Endodermal cell (in vitro differentiated cells): Measurements from ENCODE around the gene RABGAP1L. TPM values are rescaled to one million over a fixed set of nuclear protein-coding genes. Genes with fewer than 3 reads are reported as not detected.

Experiments
- DNase-seq: peaks from one replicate; pipeline ENCODE4 v3.0.0-alpha.2; 2017
- H3K27ac ChIP-seq: 2 replicates; pipeline ENCODE4 v1.5.1; 2013; ENCODE audit warnings: mild to moderate bottlenecking, low read depth, low read length, moderate library complexity
- H3K27me3 ChIP-seq: 2 replicates; pipeline ENCODE4 v1.6.1; 2013; ENCODE audit warnings: mild to moderate bottlenecking, low read length, moderate library complexity; ENCODE audit not compliant: insufficient read depth, control insufficient read depth, poor library complexity, severe bottlenecking
- H3K36me3 ChIP-seq: 2 replicates; pipeline ENCODE4 v1.7.0; 2013; ENCODE audit warnings: mild to moderate bottlenecking, low read length, moderate library complexity; ENCODE audit not compliant: control insufficient read depth, insufficient read depth
- H3K4me1 ChIP-seq: one replicate; pipeline ENCODE4 v1.7.0; 2013; ENCODE audit warnings: low read length; ENCODE audit not compliant: control insufficient read depth, insufficient read depth
- H3K4me3 ChIP-seq: 2 replicates; pipeline ENCODE4 v1.5.1; 2013; ENCODE audit warnings: mild to moderate bottlenecking, low read length, moderate library complexity
- H3K9ac ChIP-seq: 2 replicates; pipeline ENCODE4 v1.6.1; 2013; ENCODE audit warnings: mild to moderate bottlenecking, low read length, moderate library complexity; ENCODE audit not compliant: poor library complexity, severe bottlenecking; ENCODE audit errors: extremely low read depth
- H3K9me3 ChIP-seq: 2 replicates; pipeline ENCODE4 v1.6.1; 2013; ENCODE audit warnings: mild to moderate bottlenecking, low read length, moderate library complexity; ENCODE audit not compliant: control insufficient read depth
- H3K27ac Mint-ChIP-seq: 2 replicates; pipeline ENCODE4 v1.8.0; 2020; ENCODE audit warnings: mixed read lengths
- H3K27me3 Mint-ChIP-seq: 2 replicates; pipeline ENCODE4 v1.8.0; 2021; ENCODE audit warnings: mild to moderate bottlenecking, mixed read lengths; ENCODE audit not compliant: insufficient read depth
- H3K36me3 Mint-ChIP-seq: 2 replicates; pipeline ENCODE4 v1.8.0; 2020; ENCODE audit warnings: low read depth, mixed read lengths
- H3K4me1 Mint-ChIP-seq: 2 replicates; pipeline ENCODE4 v1.8.0; 2020; ENCODE audit warnings: mixed read lengths
- H3K4me3 Mint-ChIP-seq: 2 replicates; pipeline ENCODE4 v1.8.0; 2020; ENCODE audit warnings: mild to moderate bottlenecking, moderate library complexity, mixed read lengths
- H3K9me3 Mint-ChIP-seq: 2 replicates; pipeline ENCODE4 v1.8.0; 2020; ENCODE audit warnings: mild to moderate bottlenecking, mixed read lengths
- CTCF ChIP-seq: fragments of 200-600 bp; sonication (generic); conservative IDR thresholded peaks from 2 replicates; pipeline ENCODE4 v1.5.0; 2021; ENCODE audit warnings: antibody characterized with exemption, mild to moderate bottlenecking
- WGBS, 2 experiments: methylation state at CpG; one replicate each; pipeline versions ENCODE4 v1.1.5 to v1.1.7; 2013; ENCODE audit warnings: missing lambda C conversion rate in 2 of 2, mixed read lengths in 1 of 2; ENCODE audit not compliant: insufficient coverage in 1 of 2, insufficient read length in 1 of 2; 5-methylcytosine and 5-hydroxymethylcytosine counted together
- total RNA-seq, 2 donors: library from RNA; stranded (reverse); fragmentation: NEBNext Ultra II Directional in 1 of 2; extraction: Animal tissue kit (Norgen Biotek cat#: 25700) in 1 of 2; gene quantifications; 2 replicates in 1 of 2; 3 replicates in 1 of 2; pipeline ENCODE4 v1.2.1, GENCODE V29; 2021

Gene RABGAP1L
- total RNA-seq, 2 donors from 2014 or later = 32.5 to 36.9 TPM

DNA sequence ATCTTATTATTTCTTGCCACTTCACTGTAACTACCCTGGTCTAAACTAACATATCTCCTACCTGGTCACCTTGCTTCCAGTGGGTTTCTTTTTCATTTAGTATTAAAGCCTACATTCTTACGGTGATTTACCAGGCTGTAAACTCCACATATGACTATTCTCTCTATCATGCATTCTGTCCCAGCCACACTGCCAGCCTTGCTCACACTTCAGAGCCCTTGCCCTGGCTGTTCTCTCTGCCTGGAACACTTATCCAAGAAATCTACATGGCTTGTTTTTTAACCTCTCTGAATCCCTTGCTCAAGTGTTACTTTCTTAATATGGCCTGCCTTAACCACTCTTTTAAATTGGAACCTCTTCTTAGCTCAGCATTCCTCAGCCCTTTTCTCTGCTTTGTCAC is 501.2 kb downstream of the RABGAP1L start:
- no peak overlapping the region for H3K4me3 ChIP-seq
- DNase-seq = no peak
- H3K36me3 Mint-ChIP-seq = no peaks in the 10 kb centered on the region
- WGBS, 2 experiments = 75 to 96% methylated on average over 1 of the region's 1 CpG
- H3K27me3 Mint-ChIP-seq = no peaks in the 10 kb centered on the region
- no peaks in the 10 kb centered on the region for H3K4me1 Mint-ChIP-seq
- H3K4me1 ChIP-seq = no peaks in the 10 kb centered on the region
- peaks cover 11% of the 10 kb centered on the region for H3K9me3 Mint-ChIP-seq
- TF ChIP-seq CTCF = no peak
- H3K9ac ChIP-seq = no peak overlapping the region
- H3K9me3 ChIP-seq = peaks cover 10% of the 10 kb centered on the region
- no peak overlapping the region for H3K27ac ChIP-seq
- H3K27ac Mint-ChIP-seq = no peak overlapping the region
- no peak overlapping the region for H3K4me3 Mint-ChIP-seq
- no peaks in the 10 kb centered on the region for H3K36me3 ChIP-seq
- H3K27me3 ChIP-seq = no peaks in the 10 kb centered on the region

DNA sequence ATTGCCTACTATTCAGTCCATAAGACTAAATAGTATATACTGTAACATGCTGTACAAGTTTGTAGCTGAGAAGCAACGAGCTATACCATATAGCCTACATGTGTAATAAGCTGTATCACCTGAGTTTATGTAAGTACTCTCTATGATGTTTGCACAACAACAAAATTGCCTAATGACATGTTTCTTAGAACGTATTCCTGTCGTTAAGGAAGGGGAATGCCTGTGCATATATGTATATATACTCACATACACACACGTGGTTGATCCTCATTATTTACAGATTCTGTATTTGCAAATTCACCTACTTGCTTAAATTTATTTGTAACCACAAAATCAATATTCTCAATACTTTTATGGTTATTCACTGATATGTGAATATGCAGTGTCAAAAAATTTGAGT is 504.0 kb downstream of the RABGAP1L start:
- no peak for TF ChIP-seq CTCF
- 87% methylated on average over 4 of the region's 4 CpGs; no CpG with 5 or more reads in 1 of the 2 experiments for WGBS, 2 experiments
- DNase-seq = no peak
- Mint-ChIP-seq H3K9me3 (peaks cover 2% of the 10 kb centered on the region), H3K27ac (no peak overlapping the region), H3K4me3 (no peak overlapping the region), H3K27me3 (no peaks in the 10 kb centered on the region), H3K4me1 (no peaks in the 10 kb centered on the region), H3K36me3 (no peaks in the 10 kb centered on the region)
- no peak overlapping the region for H3K4me3 ChIP-seq
- no peak overlapping the region for H3K27ac ChIP-seq
- H3K36me3 ChIP-seq = no peaks in the 10 kb centered on the region
- H3K27me3 ChIP-seq = no peaks in the 10 kb centered on the region
- no peaks in the 10 kb centered on the region for H3K9me3 ChIP-seq
- H3K4me1 ChIP-seq = no peaks in the 10 kb centered on the region
- H3K9ac ChIP-seq = no peak overlapping the region

DNA sequence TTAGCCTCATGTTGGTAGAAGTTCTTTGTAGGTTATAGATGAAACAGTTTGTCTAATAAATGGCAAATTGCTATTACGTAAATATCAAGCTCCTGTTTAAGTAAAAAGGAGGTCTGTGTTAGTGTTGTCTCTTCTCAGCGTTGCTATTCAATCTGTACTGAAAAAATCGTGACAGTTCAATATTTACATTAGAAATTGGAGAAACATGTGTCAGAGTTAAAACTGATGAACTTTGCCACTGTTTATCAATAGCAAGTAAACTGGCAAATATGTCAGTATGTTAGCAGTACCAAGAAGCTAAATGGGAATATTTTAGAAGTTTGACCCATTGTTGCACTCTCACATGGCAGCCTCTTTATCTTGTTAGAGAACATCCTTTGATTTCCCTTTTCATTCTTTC is 506.9 kb downstream of the RABGAP1L start:
- WGBS, 2 experiments = 95 to 100% methylated on average over 3 of the region's 3 CpGs
- no peak for DNase-seq
- H3K27ac ChIP-seq = no peak overlapping the region
- H3K27me3 Mint-ChIP-seq = no peaks in the 10 kb centered on the region
- H3K9me3 Mint-ChIP-seq = peaks cover 2% of the 10 kb centered on the region
- H3K4me1 ChIP-seq = no peaks in the 10 kb centered on the region
- no peaks in the 10 kb centered on the region for H3K36me3 Mint-ChIP-seq
- no peak overlapping the region for H3K27ac Mint-ChIP-seq
- H3K36me3 ChIP-seq = no peaks in the 10 kb centered on the region
- H3K9ac ChIP-seq = no peak overlapping the region
- H3K9me3 ChIP-seq = no peaks in the 10 kb centered on the region
- no peak for TF ChIP-seq CTCF
- H3K4me3 ChIP-seq = no peak overlapping the region
- H3K4me3 Mint-ChIP-seq = no peak overlapping the region
- H3K27me3 ChIP-seq = no peaks in the 10 kb centered on the region
- no peaks in the 10 kb centered on the region for H3K4me1 Mint-ChIP-seq
